ENCODE data around the gene C6orf52. TPM values are rescaled to one million over a fixed set of nuclear protein-coding genes. Genes with fewer than 3 reads are reported as not detected.
A peak's percentile ranks its signal among the peaks of the same experiment; 100 is the strongest.

C6orf52 gene
- total RNA-seq, 1 experiment from 2014 or later = 3.9 TPM

- ChIA-PET CTCF (no interaction called here), POLR2A (no interaction called here), RAD21 (ENCODE audit: low non-redundant PET in 1 of 2, low total read pairs in 2 of 2, uncharacterized antibody in 2 of 2, unreplicated experiment in 2 of 2) (no interaction called here)
- DNase-seq (ENCODE audit: low read depth, low spot score) (no peak), ATAC-seq (no peak)
- Histone ChIP-seq H3K9me3 (ENCODE audit: control insufficient read depth in 1 of 2, insufficient read depth in 1 of 2, low read depth in 1 of 2, low read length in 2 of 2) (no peaks in the 10 kb centered on the region), H3K27me3 (ENCODE audit: insufficient read depth, low read length) (no peaks in the 10 kb centered on the region), H2AFZ (ENCODE audit: low read depth, low read length, poor library complexity, severe bottlenecking) (no peak overlapping the region), H3K4me1 (ENCODE audit: control insufficient read depth in 1 of 2, insufficient read depth in 2 of 2, low read length in 2 of 2) (peaks cover 12 to 21% of the 10 kb centered on the region in 2 experiments; a peak in 3 of 4 replicates), H3K4me2 (ENCODE audit: low read length) (no peak overlapping the region), H3K79me2 (ENCODE audit: insufficient read depth, low read length) (peaks cover 12% of the 10 kb centered on the region), H3K9ac (ENCODE audit: low read length) (no peak overlapping the region), H4K20me1 (ENCODE audit: insufficient read depth) (no peaks in the 10 kb centered on the region), H3K27ac (ENCODE audit: low read depth, low read length) (no peak overlapping the region), H3K36me3 (ENCODE audit: control insufficient read depth in 1 of 2, insufficient read depth in 2 of 2, low read length in 2 of 2) (peaks cover 3% of the 10 kb centered on the region in 2 experiments; a peak in 2 of 4 replicates), H3K9me2 (ENCODE audit: insufficient read depth) (no peaks in the 10 kb centered on the region), H3K4me3 (replicated peaks in 1 of 2; ENCODE audit: low read depth in 1 of 2, low read length in 2 of 2) (no peak overlapping the region)
- intact Hi-C loops (cut with micrococcal nuclease) = no loop called here
- TF ChIP-seq MAX (IDR thresholded peaks at IDR 0.05) = no peak
- no peak for TF ChIP-seq CEBPB (IDR thresholded peaks at IDR 0.05; ENCODE audit: low read depth)
- BruUV-seq (replicated peaks) = no TSS peak
Observed at GRCh38 chr6:10725044-10725443, 30.6 kb upstream of the C6orf52 start.

GRCh38 chr6:10723567-10723881 is 29.1 kb upstream of the C6orf52 start:
- CTCF ChIA-PET = no interaction called here
- peak overlapping the region; percentile 78 to 85 for H3K4me3 ChIP-seq (replicated peaks in 1 of 2; ENCODE audit: low read depth in 1 of 2, low read length in 2 of 2)

More at GRCh38 chr6:10723567-10723881, 29.1 kb upstream of the C6orf52 start:
- ATAC-seq (no peak), DNase-seq (ENCODE audit: low read depth, low spot score) (no peak)
- H4K20me1 ChIP-seq (ENCODE audit: insufficient read depth) = no peaks in the 10 kb centered on the region
- H3K27me3 ChIP-seq (ENCODE audit: insufficient read depth, low read length) = no peaks in the 10 kb centered on the region
- RAD21 ChIA-PET (ENCODE audit: low non-redundant PET in 1 of 2, low total read pairs in 2 of 2, uncharacterized antibody in 2 of 2, unreplicated experiment in 2 of 2) = no interaction called here
- intact Hi-C loops (cut with micrococcal nuclease) = no loop called here
- H3K27ac ChIP-seq (ENCODE audit: low read depth, low read length) = peak overlapping the region; percentile 71
- TF ChIP-seq CEBPB (IDR thresholded peaks at IDR 0.05; ENCODE audit: low read depth) (no peak), POLR2A (IDR thresholded peaks at IDR 0.05; ENCODE audit: borderline replicate concordance, extremely low read depth, insufficient read depth, insufficient read length) (no peak), JUND (IDR thresholded peaks at IDR 0.05) (no peak), SP1 (IDR thresholded peaks at IDR 0.05; ENCODE audit: low read depth) (no peak), POLR2AphosphoS5 (IDR thresholded peaks at IDR 0.05; ENCODE audit: low read depth, low read length) (no peak), CTCF (IDR thresholded peaks at IDR 0.05 in 2 of 3, conservative IDR thresholded peaks at IDR 0.05 in 1 of 3; ENCODE audit: borderline replicate concordance in 1 of 3, insufficient read depth in 1 of 3, low read depth in 2 of 3, low read length in 2 of 3) (no peak), ZFX (IDR thresholded peaks at IDR 0.05) (no peak), ATF3 (IDR thresholded peaks at IDR 0.05) (no peak), SIN3A (IDR thresholded peaks at IDR 0.05; ENCODE audit: low read depth) (no peak), REST (IDR thresholded peaks at IDR 0.05; ENCODE audit: low read depth) (no peak), FOSL1 (IDR thresholded peaks at IDR 0.05; ENCODE audit: low read depth) (no peak), EZH2phosphoT487 (IDR thresholded peaks at IDR 0.05; ENCODE audit: borderline replicate concordance) (no peak)
- H3K9me3 ChIP-seq (ENCODE audit: control insufficient read depth in 1 of 2, insufficient read depth in 1 of 2, low read depth in 1 of 2, low read length in 2 of 2) = peaks cover 0 to 1% of the 10 kb centered on the region in 2 experiments; a peak in 1 of 4 replicates
- no peak overlapping the region for H2AFZ ChIP-seq (ENCODE audit: low read depth, low read length, poor library complexity, severe bottlenecking)
- H3K9me2 ChIP-seq (ENCODE audit: insufficient read depth) = no peaks in the 10 kb centered on the region
- POLR2A ChIA-PET = interaction anchor here (1.2 kb wide), 1 partner anchor 19 kb away, joined by 3 read pairs; no protein-coding TSS in a partner anchor
- peak overlapping the region; percentile 80 for H3K4me2 ChIP-seq (ENCODE audit: low read length)
- peak overlapping the region; percentile 85 for H3K9ac ChIP-seq (ENCODE audit: low read length)
- peaks cover 12% of the 10 kb centered on the region for H3K79me2 ChIP-seq (ENCODE audit: insufficient read depth, low read length)
- H3K4me1 ChIP-seq (ENCODE audit: control insufficient read depth in 1 of 2, insufficient read depth in 2 of 2, low read length in 2 of 2) = peaks cover 12 to 21% of the 10 kb centered on the region in 2 experiments; a peak in 3 of 4 replicates
- BruUV-seq (replicated peaks) = no TSS peak
- peaks cover 0 to 3% of the 10 kb centered on the region in 2 experiments; a peak in 2 of 4 replicates for H3K36me3 ChIP-seq (ENCODE audit: control insufficient read depth in 1 of 2, insufficient read depth in 2 of 2, low read length in 2 of 2)

Measured in HCT116 (cell line).